ENCODE results near the gene HECW1. TPM values are rescaled to one million over a fixed set of nuclear protein-coding genes. Genes with fewer than 3 reads are reported as not detected.

Gene HECW1
- total and polyA plus RNA-seq, 2 of the 13 experiments (the other 11 are each of a cell fraction or from before 2014, with no cell fraction given) = not detected

DNA sequence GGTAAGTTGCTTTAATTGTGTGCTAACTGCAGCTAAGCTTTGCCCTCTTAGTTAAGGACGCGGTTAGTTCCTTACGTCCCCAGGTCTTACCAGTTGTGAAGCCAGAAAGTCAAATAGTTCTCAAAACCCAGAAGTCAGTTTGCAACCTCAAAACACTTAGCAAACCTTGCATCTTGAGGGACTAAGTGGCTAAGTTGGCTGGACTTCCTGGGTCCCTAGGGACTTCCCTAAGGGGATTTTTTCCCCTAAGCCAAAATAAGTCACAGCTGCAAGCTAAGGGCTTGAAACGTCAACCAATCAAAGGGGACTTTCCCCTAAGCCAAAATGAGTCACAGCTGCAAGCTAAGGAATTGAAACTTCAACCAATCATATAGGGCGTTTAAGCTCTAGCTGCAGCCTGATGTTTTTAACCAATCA, 36.2 kb upstream of the HECW1 start:
- no peaks in the 10 kb centered on the region for H3K79me2 ChIP-seq (ENCODE audit: insufficient read depth, low read length)
- BruUV-seq (replicated peaks) = no TSS peak
- no peak overlapping the region for H3K27ac ChIP-seq (ENCODE audit: extremely low read length, insufficient read depth, low read length)
- FAIRE-seq (no peak), ATAC-seq (no peak), DNase-seq (ENCODE audit: low spot score) (no peak)
- H3K36me3 ChIP-seq (replicated peaks in 1 of 2; ENCODE audit: control insufficient read depth in 1 of 2, insufficient read depth in 2 of 2, low read length in 2 of 2) = no peaks in the 10 kb centered on the region
- intact Hi-C loops (cut with micrococcal nuclease; ENCODE audit: unreplicated experiment) (no loop called here), in situ Hi-C loops (cut with HindIII; ENCODE audit: extremely low pct_ligation_motif_present, low pct_unique_long_range_greater_than_20kb) (no loop called here)
- no peak overlapping the region for H3K4me2 ChIP-seq (ENCODE audit: low read depth, low read length)
- WGBS (ENCODE audit: low lambda C conversion rate) = 58% methylated on average over 5 of the region's 5 CpGs
- H3K4me3 ChIP-seq (replicated peaks in 1 of 3; ENCODE audit: insufficient read depth in 1 of 3, low read depth in 2 of 3, low read length in 3 of 3) = no peak overlapping the region
- no peaks in the 10 kb centered on the region for H3K9me3 ChIP-seq (ENCODE audit: low read length)
- peaks cover 1 to 3% of the 10 kb centered on the region in 2 experiments; a peak in 2 of 5 replicates for H3K27me3 ChIP-seq (ENCODE audit: control insufficient read depth in 1 of 2, insufficient read depth in 2 of 2, low read length in 2 of 2)
- CTCF ChIA-PET (ENCODE audit: low intra/inter-chr PET ratio, low total read pairs) = no interaction called here
- TF ChIP-seq ZNF446 (CRISPR knock-in tag; IDR thresholded peaks at IDR 0.05) = no peak
- no peak for TF ChIP-seq KDM6A (CRISPR knock-in tag; IDR thresholded peaks at IDR 0.05; ENCODE audit: low read depth)
- TF ChIP-seq HES4 (CRISPR knock-in tag; IDR thresholded peaks at IDR 0.05; ENCODE audit: borderline replicate concordance) = no peak
- TF ChIP-seq ZNF121 (CRISPR knock-in tag; IDR thresholded peaks at IDR 0.05) = no peak
- TF ChIP-seq, protein P1, sequence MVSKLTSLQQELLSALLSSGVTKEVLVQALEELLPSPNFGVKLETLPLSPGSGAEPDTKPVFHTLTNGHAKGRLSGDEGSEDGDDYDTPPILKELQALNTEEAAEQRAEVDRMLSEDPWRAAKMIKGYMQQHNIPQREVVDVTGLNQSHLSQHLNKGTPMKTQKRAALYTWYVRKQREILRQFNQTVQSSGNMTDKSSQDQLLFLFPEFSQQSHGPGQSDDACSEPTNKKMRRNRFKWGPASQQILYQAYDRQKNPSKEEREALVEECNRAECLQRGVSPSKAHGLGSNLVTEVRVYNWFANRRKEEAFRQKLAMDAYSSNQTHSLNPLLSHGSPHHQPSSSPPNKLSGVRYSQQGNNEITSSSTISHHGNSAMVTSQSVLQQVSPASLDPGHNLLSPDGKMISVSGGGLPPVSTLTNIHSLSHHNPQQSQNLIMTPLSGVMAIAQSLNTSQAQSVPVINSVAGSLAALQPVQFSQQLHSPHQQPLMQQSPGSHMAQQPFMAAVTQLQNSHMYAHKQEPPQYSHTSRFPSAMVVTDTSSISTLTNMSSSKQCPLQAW (CRISPR knock-in tag; IDR thresholded peaks at IDR 0.05) = no peak
- no peak for TF ChIP-seq PCBP1 (IDR thresholded peaks at IDR 0.05; ENCODE audit: borderline replicate concordance, low read depth, low read length)
- no peak for TF ChIP-seq STAG1 (CRISPR knock-in tag; IDR thresholded peaks at IDR 0.05)
- no peak for TF ChIP-seq PHF8 (CRISPR knock-in tag; IDR thresholded peaks at IDR 0.05)
- TF ChIP-seq CENPX (CRISPR knock-in tag; IDR thresholded peaks at IDR 0.05) = no peak
- TF ChIP-seq IRF2 (CRISPR knock-in tag; IDR thresholded peaks at IDR 0.05) = no peak
- TF ChIP-seq, protein P2, sequence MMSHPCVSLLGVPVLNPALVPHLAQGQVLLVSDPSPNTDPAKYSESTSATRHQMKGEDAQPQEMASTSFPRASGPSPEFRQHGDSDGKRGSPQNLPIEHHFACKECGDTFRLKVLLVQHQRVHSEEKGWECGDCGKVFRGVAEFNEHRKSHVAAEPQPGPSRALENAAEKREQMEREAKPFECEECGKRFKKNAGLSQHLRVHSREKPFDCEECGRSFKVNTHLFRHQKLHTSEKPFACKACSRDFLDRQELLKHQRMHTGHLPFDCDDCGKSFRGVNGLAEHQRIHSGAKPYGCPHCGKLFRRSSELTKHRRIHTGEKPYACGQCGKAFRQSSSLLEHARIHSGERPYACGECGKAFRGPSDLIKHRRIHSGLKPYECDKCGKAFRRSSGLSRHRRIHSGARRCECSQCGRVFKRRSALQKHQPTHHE (CRISPR knock-in tag; IDR thresholded peaks at IDR 0.05; ENCODE audit: borderline replicate concordance) = no peak
- no peak for TF ChIP-seq ZNF713 (CRISPR knock-in tag; IDR thresholded peaks at IDR 0.05)
- no peak for TF ChIP-seq JUND (CRISPR knock-in tag; IDR thresholded peaks at IDR 0.05)
- H4K20me1 ChIP-seq (ENCODE audit: insufficient read depth, low read length) = no peaks in the 10 kb centered on the region
- POLR2A ChIA-PET = no interaction called here
- no peaks in the 10 kb centered on the region for H3K4me1 ChIP-seq (ENCODE audit: insufficient read depth, low read length)
- no peak overlapping the region for H2AFZ ChIP-seq (ENCODE audit: low read length)
- H3K9ac ChIP-seq (ENCODE audit: insufficient read depth, low read depth, low read length) = no peak overlapping the region

All from HepG2 (cell line).